CD4-positive, alpha-beta T cell (primary cell): ENCODE results near the gene ADGRD1. TPM values are rescaled to one million over a fixed set of nuclear protein-coding genes. Genes with fewer than 3 reads are reported as not detected.

Source experiments
- ATAC-seq: fragments of 200-7000 bp; cut with Tn5 transposase; one replicate; pipeline ENCODE4 v1.10.0; 2022; ENCODE audit warnings: mild to moderate bottlenecking; ENCODE audit not compliant: poor library complexity
- CTCF ChIA-PET: fragments of 350-600 bp; sonication (Branson Sonifier 250); formaldehyde crosslinking; loops from one replicate; lab custom pipeline; 2021; ENCODE audit warnings: antibody characterized with exemption, inconsistent platforms; lab: Charles Lee
- POLR2A ChIA-PET: fragments of 350-600 bp; sonication (Branson Sonifier 250); formaldehyde crosslinking; loops from one replicate; lab custom pipeline; 2021; ENCODE audit warnings: antibody characterized with exemption, inconsistent platforms; lab: Charles Lee
- DNase-seq, 14 experiments: peaks; one replicate each; pipeline ENCODE4 v3.0.0-alpha.2; 2013 to 2020; ENCODE audit warnings: mixed read lengths in 2 of 14
- H3K27ac ChIP-seq, 2 donors: one replicate each; pipeline versions ENCODE4 v1.5.1 to v1.7.0; 2013; ENCODE audit warnings: low read length in 2 of 2, low read depth in 1 of 2, mild to moderate bottlenecking in 1 of 2
- H3K27me3 ChIP-seq, 2 experiments: 1 replicate in 1 of 2; 2 replicates in 1 of 2; pipeline versions ENCODE4 v1.6.1 to v1.7.0; 2013; ENCODE audit warnings: low read length in 2 of 2, control low read depth in 1 of 2, mild to moderate bottlenecking in 1 of 2, moderate library complexity in 1 of 2; ENCODE audit not compliant: insufficient read depth in 2 of 2, control insufficient read depth in 1 of 2
- H3K36me3 ChIP-seq: one replicate; pipeline ENCODE4 v1.6.1; 2013; ENCODE audit warnings: low read length, control low read depth; ENCODE audit not compliant: insufficient read depth
- H3K4me1 ChIP-seq: one replicate; pipeline ENCODE4 v1.6.1; 2013; ENCODE audit warnings: low read length, control low read depth; ENCODE audit not compliant: insufficient read depth
- H3K4me3 ChIP-seq: one replicate; pipeline ENCODE4 v1.5.1; 2013; ENCODE audit warnings: mild to moderate bottlenecking, low read length, moderate library complexity
- H3K9me3 ChIP-seq, 2 experiments: 1 replicate in 1 of 2; 2 replicates in 1 of 2; pipeline versions ENCODE4 v1.6.1 to v1.7.0; 2013; ENCODE audit warnings: low read length in 2 of 2, mild to moderate bottlenecking in 2 of 2, control low read depth in 1 of 2, moderate library complexity in 1 of 2; ENCODE audit not compliant: control insufficient read depth in 1 of 2, insufficient read depth in 1 of 2
- H3K27ac Mint-ChIP-seq: one replicate; pipeline ENCODE4 v1.8.0; 2020; ENCODE audit warnings: mixed read lengths
- H3K27me3 Mint-ChIP-seq: one replicate; pipeline ENCODE4 v1.8.0; 2021; ENCODE audit warnings: mixed read lengths
- H3K36me3 Mint-ChIP-seq: one replicate; pipeline ENCODE4 v1.8.0; 2021; ENCODE audit warnings: low read depth, mixed read lengths
- H3K4me1 Mint-ChIP-seq: one replicate; pipeline ENCODE4 v1.8.0; 2021; ENCODE audit warnings: low read depth, mixed read lengths
- H3K4me3 Mint-ChIP-seq: one replicate; pipeline ENCODE4 v1.8.0; 2020; ENCODE audit warnings: mild to moderate bottlenecking, mixed read lengths
- H3K9me3 Mint-ChIP-seq: one replicate; pipeline ENCODE4 v1.8.0; 2020; ENCODE audit warnings: mixed read lengths
- intact Hi-C, 2 experiments: fragments of 100-400 bp; cut with DNase I in 1 of 2; cut with micrococcal nuclease in 1 of 2; formaldehyde crosslinking; loops; one replicate each; pipeline versions ENCODE4 v1.15.1 to v1.9.0; 2023 to 2025; cut with DNase I, micrococcal nuclease
- total RNA-seq, 174 experiments: library from RNA in 2 of 174; stranded (reverse) in 2 of 174; gene quantifications; one replicate each; pipeline ENCODE4 v1.2.3 and lab custom pipeline; 2021 to 2026
- TF ChIP-seq, protein P1 (sequence below): fragments of 200-600 bp; IDR thresholded peaks from one replicate; pipeline ENCODE4 v1.8.0; 2022; ENCODE audit warnings: antibody characterized with exemption, mild to moderate bottlenecking

The ADGRD1 gene
- total RNA-seq, 2 experiments from 2014 or later, result 0.22 TPM; not detected in 1

DNA sequence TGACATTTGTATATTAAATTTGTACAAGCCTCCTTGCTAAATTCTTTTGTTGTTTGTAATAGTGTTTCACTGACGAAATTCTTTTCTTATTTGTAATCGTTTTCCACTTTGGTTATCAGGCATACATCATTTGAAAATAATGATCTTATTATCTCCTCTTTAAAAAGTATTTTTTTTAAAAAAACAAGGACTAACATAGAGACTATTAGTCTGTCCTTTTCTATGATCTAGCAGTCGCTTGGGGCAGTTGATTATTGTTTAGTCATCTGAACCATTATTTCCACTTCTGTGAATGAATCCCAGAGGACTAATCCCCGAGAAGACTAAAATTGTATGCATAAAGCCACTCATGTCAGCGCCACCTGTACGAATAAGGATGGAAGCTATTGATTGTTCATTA, 11.5 kb downstream of the ADGRD1 start:
- TF ChIP-seq, protein P1, sequence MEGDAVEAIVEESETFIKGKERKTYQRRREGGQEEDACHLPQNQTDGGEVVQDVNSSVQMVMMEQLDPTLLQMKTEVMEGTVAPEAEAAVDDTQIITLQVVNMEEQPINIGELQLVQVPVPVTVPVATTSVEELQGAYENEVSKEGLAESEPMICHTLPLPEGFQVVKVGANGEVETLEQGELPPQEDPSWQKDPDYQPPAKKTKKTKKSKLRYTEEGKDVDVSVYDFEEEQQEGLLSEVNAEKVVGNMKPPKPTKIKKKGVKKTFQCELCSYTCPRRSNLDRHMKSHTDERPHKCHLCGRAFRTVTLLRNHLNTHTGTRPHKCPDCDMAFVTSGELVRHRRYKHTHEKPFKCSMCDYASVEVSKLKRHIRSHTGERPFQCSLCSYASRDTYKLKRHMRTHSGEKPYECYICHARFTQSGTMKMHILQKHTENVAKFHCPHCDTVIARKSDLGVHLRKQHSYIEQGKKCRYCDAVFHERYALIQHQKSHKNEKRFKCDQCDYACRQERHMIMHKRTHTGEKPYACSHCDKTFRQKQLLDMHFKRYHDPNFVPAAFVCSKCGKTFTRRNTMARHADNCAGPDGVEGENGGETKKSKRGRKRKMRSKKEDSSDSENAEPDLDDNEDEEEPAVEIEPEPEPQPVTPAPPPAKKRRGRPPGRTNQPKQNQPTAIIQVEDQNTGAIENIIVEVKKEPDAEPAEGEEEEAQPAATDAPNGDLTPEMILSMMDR, result no peak
- Histone ChIP-seq H3K27me3 (peaks cover 0 to 5% of the 10 kb centered on the region in 2 experiments), H3K4me3 (no peak overlapping the region), H3K27ac (no peak overlapping the region), H3K9me3 (no peaks in the 10 kb centered on the region), H3K36me3 (no peaks in the 10 kb centered on the region), H3K4me1 (no peaks in the 10 kb centered on the region)
- Mint-ChIP-seq H3K4me1 (no peaks in the 10 kb centered on the region), H3K9me3 (no peaks in the 10 kb centered on the region), H3K36me3 (no peaks in the 10 kb centered on the region), H3K27me3 (peaks cover 7% of the 10 kb centered on the region), H3K4me3 (no peak overlapping the region), H3K27ac (no peak overlapping the region)
- ChIA-PET POLR2A (no interaction called here), CTCF (no interaction called here)
- no peak for DNase-seq
- ATAC-seq, result no peak
- intact Hi-C loops, result no loop called here

DNA sequence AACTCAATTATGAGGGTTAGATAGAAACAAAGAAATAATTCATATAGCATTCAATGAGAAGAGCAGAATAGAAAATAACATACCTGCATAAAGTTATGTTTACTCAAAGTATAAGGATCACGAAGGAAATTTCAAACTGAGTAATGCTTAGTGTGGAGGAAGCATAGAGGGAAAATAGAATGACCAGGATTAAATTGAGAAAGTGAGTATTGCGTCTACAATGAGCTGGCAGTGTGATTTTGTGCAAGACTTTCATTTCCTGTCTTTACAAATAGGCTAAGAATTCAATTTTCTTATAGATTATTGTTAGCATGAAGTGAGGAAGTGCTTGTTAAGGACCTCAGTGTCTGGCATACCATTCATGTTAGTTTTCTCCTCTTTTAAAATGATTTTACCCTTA, 12.0 kb downstream of the ADGRD1 start:
- ChIA-PET POLR2A (no interaction called here), CTCF (no interaction called here)
- Mint-ChIP-seq H3K27me3 (peaks cover 5% of the 10 kb centered on the region), H3K36me3 (no peaks in the 10 kb centered on the region), H3K9me3 (no peaks in the 10 kb centered on the region), H3K4me3 (no peak overlapping the region), H3K4me1 (no peaks in the 10 kb centered on the region), H3K27ac (no peak overlapping the region)
- Histone ChIP-seq H3K36me3 (no peaks in the 10 kb centered on the region), H3K9me3 (no peaks in the 10 kb centered on the region), H3K27me3 (peaks cover 0 to 4% of the 10 kb centered on the region in 2 experiments), H3K27ac (no peak overlapping the region), H3K4me3 (no peak overlapping the region), H3K4me1 (no peaks in the 10 kb centered on the region)
- intact Hi-C loops, result no loop called here
- peak in 2 of 14 experiments; percentile 16 to 32 for DNase-seq
- TF ChIP-seq, protein P1, result no peak
- no peak for ATAC-seq

DNA sequence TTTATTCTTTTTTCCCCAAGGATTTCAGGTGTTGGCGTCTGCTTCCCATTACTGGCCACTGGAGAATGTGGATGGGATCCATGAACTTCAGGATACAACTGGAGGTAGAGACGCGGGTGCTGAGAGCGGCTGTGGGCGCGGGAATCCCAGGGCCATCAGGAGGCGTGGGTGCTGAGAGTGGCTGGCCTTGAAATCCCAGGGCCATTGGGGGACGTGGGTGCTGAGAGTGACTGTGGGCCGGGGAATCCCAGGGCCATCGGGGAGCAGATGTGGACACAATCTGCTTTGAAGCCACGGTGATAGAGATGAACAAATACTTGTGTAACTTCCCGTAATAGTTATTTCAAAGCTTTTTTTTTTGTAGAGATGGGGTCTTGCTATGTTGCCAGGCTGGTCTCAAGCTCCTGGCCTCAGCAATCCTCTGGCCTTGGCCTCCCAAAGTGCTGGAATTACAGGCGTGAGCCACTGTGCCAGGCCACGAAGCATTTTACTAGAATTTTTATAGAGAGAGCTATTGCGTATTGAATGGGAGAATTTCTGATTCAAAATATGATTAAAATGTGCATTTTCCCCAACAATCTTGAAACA, 12.8 kb downstream of the ADGRD1 start:
- Mint-ChIP-seq H3K4me3 (no peak overlapping the region), H3K27me3 (no peaks in the 10 kb centered on the region), H3K27ac (no peak overlapping the region), H3K4me1 (no peaks in the 10 kb centered on the region), H3K9me3 (no peaks in the 10 kb centered on the region), H3K36me3 (no peaks in the 10 kb centered on the region)
- intact Hi-C loops, result no loop called here
- H3K27me3 ChIP-seq, result no peaks in the 10 kb centered on the region
- DNase-seq (peak in 2 of 14 experiments; percentile 29 to 45), ATAC-seq (no peak)
- H3K9me3 ChIP-seq, result no peaks in the 10 kb centered on the region
- CTCF ChIA-PET, result no interaction called here
- H3K36me3 ChIP-seq, result no peaks in the 10 kb centered on the region
- TF ChIP-seq, protein P1, result no peak
- no peaks in the 10 kb centered on the region for H3K4me1 ChIP-seq
- no peak overlapping the region for H3K4me3 ChIP-seq
- POLR2A ChIA-PET, result no interaction called here
- H3K27ac ChIP-seq, result no peak overlapping the region
